GM12878 (cell line): ENCODE data around the gene LPAR3. TPM values are rescaled to one million over a fixed set of nuclear protein-coding genes. Genes with fewer than 3 reads are reported as not detected.

Experiments
- ATAC-seq: fragments of 200-7000 bp; cut with Tn5 transposase; 3 replicates; pipeline ENCODE4 v1.9.1; 2020; ENCODE audit warnings: mild to moderate bottlenecking, moderate library complexity
- BruUV-seq: library from RNA; stranded (reverse); fragments of 400-500 nt; replicated peaks from 2 replicates; lab custom pipeline; 2021; lab: Mats Ljungman, UMichigan
- CTCF ChIA-PET: fragments of 300-600 bp; sonication (Branson Sonifier 250); formaldehyde crosslinking; extraction: SDS; loops from one replicate; lab custom pipeline; 2021; ENCODE audit warnings: inconsistent platforms; lab: Yijun Ruan, JAX
- POLR2A ChIA-PET: fragments of 350-600 bp; formaldehyde crosslinking; extraction: SDS; loops from one replicate; lab custom pipeline; 2021; ENCODE audit warnings: inconsistent platforms; lab: Charles Lee
- RAD21 ChIA-PET: fragments of 300-600 bp; sonication (Branson Sonifier 250); formaldehyde crosslinking; loops from one replicate; lab custom pipeline; 2023; ENCODE audit warnings: antibody characterized with exemption; ENCODE audit not compliant: unreplicated experiment; lab: Charles Lee
- SMC1A ChIA-PET: fragments of 300-600 bp; sonication (Branson Sonifier 250); formaldehyde crosslinking; loops from one replicate; lab custom pipeline; 2023; ENCODE audit not compliant: unreplicated experiment, uncharacterized antibody; lab: Charles Lee
- DNase-seq: peaks from one replicate; pipeline ENCODE4 v3.0.0-alpha.2; 2011; ENCODE audit warnings: low read depth, low spot score
- FAIRE-seq: peaks from 3 replicates; lab custom pipeline; 2011; peaks lifted over from hg19 to GRCh38; lab: Jason Lieb, UNC
- H2AFZ ChIP-seq: 2 replicates; pipeline ENCODE4 v1.6.0; 2011; ENCODE audit warnings: low read depth, low read length, control low read depth; ENCODE audit not compliant: control insufficient read depth
- H3K27ac ChIP-seq: 2 replicates; pipeline ENCODE4 v1.5.1; 2011; ENCODE audit warnings: control low read depth; ENCODE audit not compliant: control insufficient read depth, insufficient read depth
- H3K27me3 ChIP-seq, 2 experiments: replicated peaks in 1 of 2; 2 replicates each; pipeline versions ENCODE4 v1.6.0 to v1.6.1; 2011; ENCODE audit warnings: low read length in 1 of 2; ENCODE audit not compliant: control insufficient read depth in 2 of 2, insufficient read depth in 2 of 2
- H3K36me3 ChIP-seq, 2 experiments: 2 replicates each; pipeline ENCODE4 v1.5.1; 2011; ENCODE audit warnings: low read length in 1 of 2; ENCODE audit not compliant: control insufficient read depth in 2 of 2, insufficient read depth in 2 of 2
- H3K4me1 ChIP-seq: 2 replicates; pipeline ENCODE4 v1.6.1; 2011; ENCODE audit warnings: mild to moderate bottlenecking, low read length, moderate library complexity, mixed read lengths; ENCODE audit not compliant: control insufficient read depth, insufficient read depth
- H3K4me2 ChIP-seq: 2 replicates; pipeline ENCODE4 v1.6.0; 2011; ENCODE audit warnings: control low read depth; ENCODE audit not compliant: control insufficient read depth, insufficient read depth
- H3K4me3 ChIP-seq: fragments of 200-600 bp; sonication (generic); 2 replicates; pipeline ENCODE4 v1.5.1; 2016
- H3K79me2 ChIP-seq: 2 replicates; pipeline ENCODE4 v1.6.0; 2011; ENCODE audit warnings: low read length; ENCODE audit not compliant: control insufficient read depth, insufficient read depth
- H3K9ac ChIP-seq: 2 replicates; pipeline ENCODE4 v1.8.0; 2011; ENCODE audit warnings: low read length, control low read depth, mixed read lengths; ENCODE audit not compliant: control insufficient read depth, insufficient read depth
- H3K9me3 ChIP-seq: replicated peaks from 3 replicates; pipeline ENCODE4 v1.5.1; 2011; ENCODE audit warnings: mild to moderate bottlenecking, low read length; ENCODE audit not compliant: control insufficient read depth, insufficient read depth
- H4K20me1 ChIP-seq: 2 replicates; pipeline ENCODE4 v1.6.0; 2011; ENCODE audit not compliant: control insufficient read depth, insufficient read depth
- CHD4 ChIP-seq: fragments of 200-600 bp; sonication (generic); IDR thresholded peaks from 2 replicates; pipeline ENCODE4 v1.6.1; 2016; ENCODE audit warnings: mild to moderate bottlenecking
- CREB1 ChIP-seq: IDR thresholded peaks from 2 replicates; pipeline ENCODE4 v1.6.1; 2012; ENCODE audit warnings: low read depth, mild to moderate bottlenecking, inconsistent platforms
- E2F4 ChIP-seq: IDR thresholded peaks from 2 replicates; pipeline ENCODE4 v1.6.1; 2012; ENCODE audit warnings: low read depth, low read length, improper control_type of control experiment
- EGR1 ChIP-seq, 2 experiments: IDR thresholded peaks; 1 replicate in 1 of 2; 2 replicates in 1 of 2; pipeline ENCODE4 v1.6.1; 2011 to 2012; ENCODE audit warnings: low read depth in 2 of 2, low read length in 2 of 2, borderline replicate concordance in 1 of 2, mild to moderate bottlenecking in 1 of 2, moderate library complexity in 1 of 2
- EZH2 ChIP-seq: IDR thresholded peaks from 2 replicates; pipeline ENCODE4 v1.6.1; 2012; ENCODE audit warnings: low read depth, mild to moderate bottlenecking, control low read depth, inconsistent platforms, low read length, borderline replicate concordance; ENCODE audit not compliant: control insufficient read depth
- JUNB ChIP-seq: IDR thresholded peaks from 2 replicates; pipeline ENCODE4 v1.6.1; 2016; ENCODE audit warnings: antibody characterized with exemption, mild to moderate bottlenecking
- NFIC ChIP-seq: IDR thresholded peaks from 2 replicates; pipeline ENCODE4 v1.6.1; 2012; ENCODE audit warnings: low read depth, mild to moderate bottlenecking, inconsistent platforms, low read length, moderate library complexity
- PAX5 ChIP-seq: IDR thresholded peaks from 2 replicates; pipeline ENCODE4 v1.6.1; 2011; ENCODE audit warnings: low read depth, low read length, borderline replicate concordance
- USF1 ChIP-seq: IDR thresholded peaks from 2 replicates; pipeline ENCODE4 v1.6.1; 2011; ENCODE audit warnings: borderline replicate concordance, low read depth, mild to moderate bottlenecking, moderate library complexity, mixed read lengths, low read length; ENCODE audit not compliant: insufficient read depth; ENCODE audit errors: extremely low read length
- WGBS: methylation state at CpG from one replicate; pipeline ENCODE4 v1.1.6; 2016; ENCODE audit warnings: low lambda C conversion rate; ENCODE audit not compliant: insufficient replicate concordance, insufficient coverage; ENCODE audit errors: missing lambda C conversion rate; 5-methylcytosine and 5-hydroxymethylcytosine counted together
- in situ Hi-C: fragments of 300-500 bp; cut with MboI; formaldehyde crosslinking; loops from 9 replicates; pipeline ENCODE4 v1.14.3; 2018; ENCODE audit warnings: mixed read lengths
- intact Hi-C: fragments of 100-400 bp; cut with micrococcal nuclease; formaldehyde crosslinking; loops from one replicate; pipeline ENCODE4 v1.14.2; 2022; ENCODE audit not compliant: unreplicated experiment
- polyA plus RNA-seq, 11 experiments: library from polyadenylated mRNA; depleted of rRNA in 4 of 11; unstranded in 6 of 11; stranded (reverse) in 5 of 11; fragments of >200 nt; fragmentation: Nextera tagmentation in 4 of 11; fragmentation: Illumina TruSeq in 1 of 11; extraction: Ambion mirVana in 4 of 11; extraction: Trizol in 1 of 11; gene quantifications; 1 replicate in 1 of 11; 2 replicates in 10 of 11; pipeline versions ENCODE4 v1.2.1 to v1.2.3, GENCODE V29; 2011 to 2016; ENCODE audit warnings: inconsistent platforms in 2 of 11, missing spikeins in 2 of 11, low read depth in 1 of 11
- total RNA-seq, 4 experiments: library from RNA; depleted of rRNA in 3 of 4; stranded (reverse); fragments of >200 nt in 3 of 4; fragmentation: Illumina TruSeq in 1 of 4; extraction: Trizol in 1 of 4; gene quantifications; 2 replicates each; pipeline versions ENCODE4 v1.2.1 to v1.2.3, GENCODE V29; 2013 to 2021

Gene LPAR3
- total and polyA plus RNA-seq, 10 of the 15 experiments (the other 5 are each of a cell fraction or from before 2014, with no cell fraction given): 0.03 to 0.31 (median 0.09) TPM; not detected in 3

- no peak for TF ChIP-seq USF1
- no peak for TF ChIP-seq CREB1
- TF ChIP-seq CHD4: no peak
- TF ChIP-seq PAX5: no peak
- TF ChIP-seq JUNB: peak; percentile 29; the same call in 1 of the 2 replicates
- TF ChIP-seq E2F4: no peak
- no peak for TF ChIP-seq EGR1 (IDR thresholded peaks at IDR 0.05; ENCODE audit: borderline replicate concordance in 1 of 2, low read depth in 2 of 2, low read length in 2 of 2)
- no peak for TF ChIP-seq EZH2
- peak; percentile 16; the same call in 1 of the 2 replicates for TF ChIP-seq NFIC
- Histone ChIP-seq H3K4me1 (no peaks in the 10 kb centered on the region), H3K79me2 (no peaks in the 10 kb centered on the region), H3K4me2 (no peak overlapping the region), H3K4me3 (no peak overlapping the region), H3K36me3 (no peaks in the 10 kb centered on the region), H3K27ac (no peak overlapping the region), H4K20me1 (no peaks in the 10 kb centered on the region), H3K9me3 (no peaks in the 10 kb centered on the region), H3K9ac (no peak overlapping the region), H3K27me3 (no peaks in the 10 kb centered on the region; a peak in 1 of 4 replicates), H2AFZ (no peak overlapping the region)
- peak; percentile 22; the same call in 2 of the 3 replicates for ATAC-seq
- in situ Hi-C loops: no loop called here
- ChIA-PET SMC1A (interaction anchor here (0.6 to 1.8 kb wide), 7 partner anchors 8 to 132 kb away, joined by 3 to 5 read pairs (median 4); no protein-coding TSS in a partner anchor), RAD21 (no interaction called here), POLR2A (interaction anchor here (1.0 kb wide), 1 partner anchor 345 kb away, joined by 3 read pairs; no protein-coding TSS in a partner anchor), CTCF (interaction anchor here (0.7 to 1.2 kb wide), 2 partner anchors 22 to 131 kb away, joined by 3 read pairs; no protein-coding TSS in a partner anchor)
- intact Hi-C loops: no loop called here
- no peak for DNase-seq
- BruUV-seq: no TSS peak
- WGBS: 26% methylated on average over 4 of the region's 4 CpGs
- FAIRE-seq: no peak
Observed at GRCh38 chr1:84913555-84913892, 20.5 kb upstream of the LPAR3 start.
